Ishikawa (cell line): ENCODE measurements around the gene SLC26A2.
A peak's percentile ranks its signal among the peaks of the same experiment; 100 is the strongest.

Experiments
- CEBPB ChIP-seq: IDR thresholded peaks from 2 replicates; pipeline ENCODE4 v1.6.1; 2012
- CREB1 ChIP-seq: IDR thresholded peaks from 2 replicates; pipeline ENCODE4 v1.6.1; 2012; ENCODE audit warnings: low read depth
- EGR1 ChIP-seq: IDR thresholded peaks from 2 replicates; pipeline ENCODE4 v1.6.1; 2012
- EP300 ChIP-seq: IDR thresholded peaks from 2 replicates; pipeline ENCODE4 v1.6.1; 2012; ENCODE audit warnings: borderline replicate concordance
- FOXM1 ChIP-seq: IDR thresholded peaks from 2 replicates; pipeline ENCODE4 v1.6.1; 2012; ENCODE audit warnings: low read depth, borderline replicate concordance
- MAX ChIP-seq: IDR thresholded peaks from 2 replicates; pipeline ENCODE4 v1.6.1; 2012
- NFIC ChIP-seq: IDR thresholded peaks from 2 replicates; pipeline ENCODE4 v1.6.1; 2012
- RAD21 ChIP-seq: IDR thresholded peaks from 2 replicates; pipeline ENCODE4 v1.6.1; 2012; ENCODE audit warnings: low read depth
- REST ChIP-seq: IDR thresholded peaks from 2 replicates; pipeline ENCODE4 v1.6.1; 2012; ENCODE audit warnings: low read depth, mild to moderate bottlenecking
- TAF1 ChIP-seq: IDR thresholded peaks from 2 replicates; pipeline ENCODE4 v1.6.1; 2012; ENCODE audit warnings: low read depth, mild to moderate bottlenecking
- TCF12 ChIP-seq: IDR thresholded peaks from 2 replicates; pipeline ENCODE4 v1.6.1; 2012; ENCODE audit warnings: low read depth
- TEAD4 ChIP-seq: IDR thresholded peaks from 2 replicates; pipeline ENCODE4 v1.6.1; 2012
- YY1 ChIP-seq: IDR thresholded peaks from 2 replicates; pipeline ENCODE4 v1.6.1; 2012; ENCODE audit warnings: low read depth
- ZBTB7A ChIP-seq: IDR thresholded peaks from 2 replicates; pipeline ENCODE4 v1.6.1; 2012; ENCODE audit warnings: low read depth
- TF ChIP-seq, protein P1 (sequence below): IDR thresholded peaks from 2 replicates; pipeline ENCODE4 v1.6.1; 2012

SLC26A2 gene

GRCh38 chr5:150016537-150016936 lies 56.0 kb downstream of the SLC26A2 start:
- no peak for TF ChIP-seq TAF1
- TF ChIP-seq TCF12: no peak
- no peak for TF ChIP-seq NFIC
- no peak for TF ChIP-seq RAD21
- no peak for TF ChIP-seq TEAD4
- no peak for TF ChIP-seq CREB1
- no peak for TF ChIP-seq REST
- TF ChIP-seq EP300: no peak
- no peak for TF ChIP-seq CEBPB
- TF ChIP-seq MAX: no peak
- no peak for TF ChIP-seq EGR1
- no peak for TF ChIP-seq ZBTB7A
- TF ChIP-seq YY1: no peak
- TF ChIP-seq, protein P1, sequence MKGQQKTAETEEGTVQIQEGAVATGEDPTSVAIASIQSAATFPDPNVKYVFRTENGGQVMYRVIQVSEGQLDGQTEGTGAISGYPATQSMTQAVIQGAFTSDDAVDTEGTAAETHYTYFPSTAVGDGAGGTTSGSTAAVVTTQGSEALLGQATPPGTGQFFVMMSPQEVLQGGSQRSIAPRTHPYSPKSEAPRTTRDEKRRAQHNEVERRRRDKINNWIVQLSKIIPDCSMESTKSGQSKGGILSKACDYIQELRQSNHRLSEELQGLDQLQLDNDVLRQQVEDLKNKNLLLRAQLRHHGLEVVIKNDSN: no peak
- TF ChIP-seq FOXM1: no peak

- no peak for TF ChIP-seq NFIC
- TF ChIP-seq FOXM1: no peak
- no peak for TF ChIP-seq ZBTB7A
- TF ChIP-seq RAD21: no peak
- TF ChIP-seq EGR1: no peak
- TF ChIP-seq YY1: no peak
These were observed 56.9 kb downstream of the SLC26A2 start for GRCh38 chr5:150017226-150018005.

DNA sequence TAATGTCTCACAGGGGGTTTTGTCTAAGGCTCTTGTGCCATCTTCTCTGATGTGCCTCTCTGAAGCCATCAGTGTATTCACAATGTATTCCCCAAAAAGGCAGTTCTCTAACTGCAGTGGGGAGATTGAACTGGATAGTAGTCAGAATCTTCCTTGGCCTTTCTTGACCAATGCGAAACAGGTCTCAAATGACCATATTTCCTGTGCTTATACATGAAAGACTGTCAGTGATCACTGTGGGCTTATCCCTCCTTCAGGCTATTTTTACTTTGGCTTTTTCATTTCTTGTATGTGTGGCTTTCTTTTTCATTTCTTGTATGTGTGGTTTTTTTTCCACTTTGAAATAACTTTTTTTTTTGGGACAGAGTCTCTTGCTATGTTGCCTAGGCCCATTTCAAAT lies 59.7 kb downstream of the SLC26A2 start:
- TF ChIP-seq YY1 (no peak), FOXM1 (no peak), CREB1 (no peak), EGR1 (no peak)

DNA sequence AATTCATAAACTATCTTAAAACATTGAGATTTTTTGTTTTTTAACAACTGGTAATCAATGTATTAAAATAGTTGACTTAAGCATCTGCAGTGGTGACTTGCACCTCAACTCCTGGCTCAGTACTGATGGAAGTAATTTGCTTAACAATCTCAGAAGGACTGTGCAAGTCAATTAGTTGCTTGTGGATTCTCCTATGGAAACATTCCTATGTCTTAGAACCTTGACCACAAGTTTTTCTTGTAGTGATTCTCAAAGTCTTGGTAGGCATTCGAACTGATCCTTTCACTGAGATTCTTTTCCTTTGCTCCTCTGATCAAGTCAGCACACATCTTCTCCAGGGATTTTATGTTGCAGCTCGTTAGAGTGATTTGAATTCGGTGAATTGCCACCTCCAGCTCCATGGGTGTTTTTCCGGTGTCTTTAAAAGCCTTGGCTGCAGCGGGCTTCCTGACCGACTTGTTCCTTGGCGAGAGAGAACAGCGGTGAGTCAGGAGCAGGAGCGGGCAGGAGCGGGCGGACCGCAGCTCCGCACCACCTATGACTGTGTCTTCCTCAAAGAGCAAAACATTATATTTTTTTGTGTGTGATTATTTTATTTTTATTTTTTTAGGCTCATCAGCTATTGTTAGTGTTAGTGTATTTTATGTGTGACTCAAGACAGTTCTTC lies 61.1 kb downstream of the SLC26A2 start:
- TF ChIP-seq EGR1: no peak
- no peak for TF ChIP-seq ZBTB7A
- 0 out of 2 replicates have a peak, but pooled peaks have one; percentile 12 for TF ChIP-seq MAX
- TF ChIP-seq FOXM1: no peak

- no peak for TF ChIP-seq YY1
- TF ChIP-seq MAX: peak; percentile 44; the same call in 1 of the 2 replicates
- no peak for TF ChIP-seq EGR1
- no peak for TF ChIP-seq ZBTB7A
- TF ChIP-seq RAD21: no peak
- TF ChIP-seq CEBPB: no peak
- peak; percentile 81 for TF ChIP-seq TCF12
- peak; percentile 94 for TF ChIP-seq NFIC
- no peak for TF ChIP-seq REST
- TF ChIP-seq, protein P1: no peak
- TF ChIP-seq TEAD4: peak; percentile 85
- no peak for TF ChIP-seq TAF1
- peak; percentile 68; the same call in 1 of the 2 replicates for TF ChIP-seq EP300
- peak; percentile 68; the same call in 1 of the 2 replicates for TF ChIP-seq FOXM1
- TF ChIP-seq CREB1: no peak
These were observed 61.6 kb downstream of the SLC26A2 start for GRCh38 chr5:150022158-150022531.
